DND-41 (cell line): ENCODE data around the gene DYNLT1.

Experiments used
- ATAC-seq: fragments of 200-7000 bp; cut with Tn5 transposase; 3 replicates; pipeline ENCODE4 v1.9.1; 2021; ENCODE audit warnings: low read depth; ENCODE audit not compliant: insufficient read depth
- DNase-seq: peaks from one replicate; pipeline ENCODE4 v3.0.0-alpha.2; 2020
- H2AFZ ChIP-seq: 2 replicates; pipeline ENCODE4 v1.6.0; 2012; ENCODE audit warnings: low read depth, low read length
- H3K27ac ChIP-seq: 2 replicates; pipeline ENCODE4 v1.5.1; 2012; ENCODE audit warnings: low read length, inconsistent platforms
- H3K27me3 ChIP-seq: fragments of 200-600 bp; sonication (generic); 2 replicates; pipeline ENCODE4 v1.6.0; 2012; ENCODE audit warnings: low read length, mild to moderate bottlenecking, inconsistent platforms; ENCODE audit not compliant: insufficient read depth, poor library complexity
- H3K36me3 ChIP-seq: 2 replicates; pipeline ENCODE4 v1.5.1; 2012; ENCODE audit warnings: low read length, inconsistent platforms; ENCODE audit not compliant: insufficient read depth
- H3K4me1 ChIP-seq: 2 replicates; pipeline ENCODE4 v1.5.1; 2012; ENCODE audit warnings: mild to moderate bottlenecking, low read length; ENCODE audit not compliant: insufficient read depth
- H3K4me2 ChIP-seq: 2 replicates; pipeline ENCODE4 v1.6.0; 2012; ENCODE audit warnings: mild to moderate bottlenecking, moderate library complexity, low read length, inconsistent platforms; ENCODE audit not compliant: insufficient read depth
- H3K4me3 ChIP-seq, 2 experiments: fragments of 200-600 bp in 1 of 2; shearing (Covaris generic) in 1 of 2; 2 replicates each; pipeline ENCODE4 v1.5.1; 2012 to 2016; ENCODE audit warnings: inconsistent platforms in 2 of 2, low read length in 2 of 2, mild to moderate bottlenecking in 2 of 2, low read depth in 1 of 2, moderate library complexity in 1 of 2
- H3K79me2 ChIP-seq: 2 replicates; pipeline ENCODE4 v1.6.0; 2012; ENCODE audit warnings: low read length, inconsistent platforms; ENCODE audit not compliant: insufficient read depth
- H3K9ac ChIP-seq: 2 replicates; pipeline ENCODE4 v1.6.0; 2012; ENCODE audit warnings: low read depth, mild to moderate bottlenecking, inconsistent platforms, low read length, moderate library complexity
- H3K9me3 ChIP-seq: 2 replicates; pipeline ENCODE4 v1.5.1; 2012; ENCODE audit warnings: low read length, moderate library complexity, mild to moderate bottlenecking, inconsistent platforms; ENCODE audit not compliant: insufficient read depth, severe bottlenecking
- H4K20me1 ChIP-seq: 2 replicates; pipeline ENCODE4 v1.6.0; 2012; ENCODE audit warnings: low read length; ENCODE audit not compliant: insufficient read depth
- CTCF ChIP-seq: IDR thresholded peaks from 2 replicates; pipeline ENCODE4 v1.5.1; 2012; ENCODE audit warnings: borderline replicate concordance, low read length, moderate library complexity, mild to moderate bottlenecking; ENCODE audit not compliant: poor library complexity, severe bottlenecking; ENCODE audit errors: extremely low read depth
- EZH2 ChIP-seq: IDR thresholded peaks from 3 replicates; pipeline ENCODE4 v1.6.1; 2012; ENCODE audit warnings: borderline replicate concordance, low read depth, mild to moderate bottlenecking, moderate library complexity, low read length, inconsistent platforms; ENCODE audit not compliant: severe bottlenecking

Gene DYNLT1

GRCh38 chr6:158665332-158665731, 20.8 kb upstream of the DYNLT1 start:
- Histone ChIP-seq H3K9me3 (no peaks in the 10 kb centered on the region), H4K20me1 (0 out of 2 replicates have a peak, but pooled peaks cover 6% of the 10 kb centered on the region), H3K79me2 (no peaks in the 10 kb centered on the region), H3K27me3 (peaks cover 76% of the 10 kb centered on the region), H3K27ac (no peak overlapping the region), H3K36me3 (no peaks in the 10 kb centered on the region), H3K4me3 (no peak overlapping the region), H3K4me2 (no peak overlapping the region), H2AFZ (no peak overlapping the region), H3K4me1 (no peaks in the 10 kb centered on the region), H3K9ac (no peak overlapping the region)
- DNase-seq (no peak), ATAC-seq (no peak)
- TF ChIP-seq CTCF (no peak), EZH2 (no peak)

GRCh38 chr6:158663625-158664165, 19.2 kb upstream of the DYNLT1 start:
- Histone ChIP-seq H4K20me1 (0 out of 2 replicates have a peak, but pooled peaks cover 6% of the 10 kb centered on the region), H3K4me2 (no peak overlapping the region), H2AFZ (no peak overlapping the region), H3K9ac (no peak overlapping the region), H3K36me3 (no peaks in the 10 kb centered on the region), H3K27ac (no peak overlapping the region), H3K4me1 (no peaks in the 10 kb centered on the region), H3K27me3 (peaks cover 67% of the 10 kb centered on the region), H3K9me3 (no peaks in the 10 kb centered on the region), H3K79me2 (no peaks in the 10 kb centered on the region), H3K4me3 (no peak overlapping the region)
- DNase-seq (no peak), ATAC-seq (no peak)
- no peak for TF ChIP-seq EZH2
- no peak for TF ChIP-seq CTCF

DNA sequence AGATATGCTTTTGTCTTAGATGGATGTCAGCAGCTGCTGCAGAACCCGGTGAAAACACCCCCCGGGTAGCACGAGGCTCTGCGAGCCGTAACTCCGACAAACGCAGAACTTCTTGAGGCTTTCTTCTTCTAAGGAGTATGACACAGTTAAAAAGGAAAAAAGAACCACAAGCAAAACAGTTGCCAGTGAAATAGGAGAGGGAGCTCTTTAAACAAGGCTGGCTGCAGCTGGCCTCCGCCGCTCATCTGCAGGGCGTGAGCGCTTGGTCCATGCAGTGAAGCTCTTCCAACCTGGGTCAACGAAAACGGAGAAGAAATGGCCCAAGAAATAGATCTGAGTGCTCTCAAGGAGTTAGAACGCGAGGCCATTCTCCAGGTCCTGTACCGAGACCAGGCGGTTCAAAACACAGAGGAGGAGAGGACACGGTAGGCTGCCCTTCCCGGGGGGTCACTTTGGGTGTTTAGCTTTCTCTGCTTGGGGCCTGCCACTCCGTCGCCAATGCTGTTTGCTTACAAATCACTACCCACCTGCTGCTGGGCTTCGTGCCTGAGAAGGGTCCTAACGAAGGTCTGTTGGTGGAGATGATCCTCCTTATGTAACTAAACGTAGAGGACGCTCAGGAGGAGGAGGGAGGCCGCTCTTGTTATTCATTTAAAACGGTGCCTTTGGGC, 18.5 kb upstream of the DYNLT1 start:
- H3K4me2 ChIP-seq: no peak overlapping the region
- no peak overlapping the region for H3K27ac ChIP-seq
- no peak overlapping the region for H3K4me3 ChIP-seq
- no peaks in the 10 kb centered on the region for H3K36me3 ChIP-seq
- TF ChIP-seq EZH2: no peak
- TF ChIP-seq CTCF: no peak
- peaks cover 63% of the 10 kb centered on the region for H3K27me3 ChIP-seq
- H3K9me3 ChIP-seq: no peaks in the 10 kb centered on the region
- no peak for DNase-seq
- H4K20me1 ChIP-seq: 0 out of 2 replicates have a peak, but pooled peaks cover 6% of the 10 kb centered on the region
- no peak overlapping the region for H3K9ac ChIP-seq
- H3K79me2 ChIP-seq: no peaks in the 10 kb centered on the region
- no peaks in the 10 kb centered on the region for H3K4me1 ChIP-seq
- peak; percentile 60 for ATAC-seq
- H2AFZ ChIP-seq: no peak overlapping the region
